K562 (cell line): ENCODE data around the gene TRIM65.

Source experiments
- CHD2 ChIP-seq: IDR thresholded peaks from 2 replicates; pipeline ENCODE4 v1.6.1; 2011; ENCODE audit warnings: low read depth, low read length
- CREB1 ChIP-seq, 2 experiments: sonication (generic) in 1 of 2; formaldehyde crosslinking in 1 of 2; IDR thresholded peaks; 2 replicates each; pipeline versions ENCODE4 v1.6.1 to v1.8.0; 2012 to 2022; ENCODE audit warnings: inconsistent platforms in 1 of 2, mild to moderate bottlenecking in 1 of 2, missing genetic modification reagents in 1 of 2, moderate library complexity in 1 of 2
- GABPA ChIP-seq: fragments of 200-800 bp; sonication (Bioruptor generic); conservative IDR thresholded peaks from 2 replicates; pipeline ENCODE4 v1.6.1; 2016; ENCODE audit warnings: low read depth, missing genetic modification characterization, missing compliant biosample characterization
- L3MBTL2 ChIP-seq: fragments of 450-650 bp; IDR thresholded peaks from 2 replicates; pipeline ENCODE4 v1.6.1; 2016; ENCODE audit warnings: mild to moderate bottlenecking, moderate library complexity
- MAZ ChIP-seq, 2 experiments: fragments of 450-650 bp in 1 of 2; sonication (generic) in 1 of 2; formaldehyde crosslinking; IDR thresholded peaks in 1 of 2; conservative IDR thresholded peaks in 1 of 2; 2 replicates each; pipeline versions ENCODE4 v1.4.0 to v1.5.0; 2020; ENCODE audit warnings: mild to moderate bottlenecking in 1 of 2, missing genetic modification reagents in 1 of 2
- NFIC ChIP-seq: fragments of 450-650 bp; IDR thresholded peaks from 2 replicates; pipeline ENCODE4 v1.6.1; 2017; ENCODE audit warnings: mild to moderate bottlenecking, inconsistent platforms
- POLR2AphosphoS5 ChIP-seq: IDR thresholded peaks from 2 replicates; pipeline ENCODE4 v1.6.1; 2011; ENCODE audit warnings: mild to moderate bottlenecking, low read depth, low read length, moderate library complexity; ENCODE audit not compliant: control insufficient read depth, insufficient read depth
- PURB ChIP-seq: sonication (generic); formaldehyde crosslinking; IDR thresholded peaks from 2 replicates; pipeline ENCODE4 v1.9.0; 2021; ENCODE audit warnings: low read depth, mild to moderate bottlenecking, missing genetic modification reagents
- RBM34 ChIP-seq: fragments of 200-400 bp; formaldehyde crosslinking; IDR thresholded peaks from 2 replicates; pipeline ENCODE4 v1.6.1; 2018; ENCODE audit warnings: low read length, borderline replicate concordance; ENCODE audit not compliant: insufficient read depth
- ZEB2 ChIP-seq: fragments of 450-650 bp; IDR thresholded peaks from 2 replicates; pipeline ENCODE4 v1.6.1; 2016
- ZNF24 ChIP-seq: fragments of 450-650 bp; IDR thresholded peaks from 2 replicates; pipeline ENCODE4 v1.6.1; 2016
- TF ChIP-seq, protein P1 (sequence below), 3 experiments: IDR thresholded peaks in 2 of 3; conservative IDR thresholded peaks in 1 of 3; 2 replicates each; pipeline ENCODE4 v1.5.1; 2011 to 2012; ENCODE audit warnings: low read length in 3 of 3, mild to moderate bottlenecking in 3 of 3, control low read depth in 2 of 3, improper control_type of control experiment in 1 of 3, inconsistent platforms in 1 of 3, low read depth in 1 of 3, mixed read lengths in 1 of 3, moderate library complexity in 1 of 3; ENCODE audit not compliant: insufficient read depth in 2 of 3
- TF ChIP-seq, protein P2 (sequence below): fragments of 450-650 bp; IDR thresholded peaks from 2 replicates; pipeline ENCODE4 v1.6.1; 2017; ENCODE audit warnings: antibody characterized with exemption, mild to moderate bottlenecking

DNA sequence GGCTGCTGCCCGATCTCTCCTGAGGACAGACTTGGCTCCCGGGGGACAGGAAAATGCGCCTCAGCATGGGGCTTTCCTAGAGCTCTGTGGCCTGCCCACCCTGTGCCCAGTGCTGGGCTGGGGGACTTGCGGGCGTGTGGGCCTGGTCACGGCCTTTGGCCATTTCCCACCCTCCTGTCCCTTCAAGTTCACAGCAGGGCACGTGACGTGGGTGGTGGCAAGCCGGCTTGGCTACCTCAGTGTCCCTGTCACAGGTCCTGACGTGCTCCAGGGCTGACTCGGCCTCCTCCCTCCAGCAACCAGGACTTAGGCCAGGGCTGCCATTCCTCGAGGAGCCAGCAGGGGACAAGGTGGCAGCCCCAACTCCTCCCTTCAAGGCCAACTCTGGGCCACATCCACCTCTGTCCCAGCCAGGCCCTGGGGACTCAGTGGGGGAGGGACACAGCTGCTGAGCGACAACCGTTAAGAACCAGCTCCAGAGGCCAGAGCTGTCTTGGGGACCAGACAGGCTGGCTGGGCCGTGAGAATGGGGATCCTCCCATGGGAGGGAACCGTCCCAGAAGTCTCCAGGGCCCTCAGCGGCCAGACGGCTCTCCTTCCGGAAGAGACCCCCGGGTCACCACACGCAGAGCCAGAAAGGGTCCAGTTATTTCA is 51.6 kb downstream of the TRIM65 start:
- TF ChIP-seq MAZ (CRISPR knock-in tag; conservative IDR thresholded peaks at IDR 0.05 in 1 of 2, IDR thresholded peaks at IDR 0.05 in 1 of 2) (peak; percentile 82 to 93), ZEB2 (no peak), ZNF24 (peak; percentile 64), CREB1 (IDR thresholded peaks at IDR 0.05) (no peak), CREB1 (CRISPR knock-in tag; IDR thresholded peaks at IDR 0.05) (peak; percentile 63), CHD2 (peak; percentile 60), RBM34 (no peak), NFIC (peak; percentile 43; the same call in 1 of the 2 replicates), L3MBTL2 (peak; percentile 72), GABPA (no peak), PURB (CRISPR knock-in tag) (no peak), POLR2AphosphoS5 (peak; percentile 44; the same call in 1 of the 2 replicates)
- TF ChIP-seq, protein P1, sequence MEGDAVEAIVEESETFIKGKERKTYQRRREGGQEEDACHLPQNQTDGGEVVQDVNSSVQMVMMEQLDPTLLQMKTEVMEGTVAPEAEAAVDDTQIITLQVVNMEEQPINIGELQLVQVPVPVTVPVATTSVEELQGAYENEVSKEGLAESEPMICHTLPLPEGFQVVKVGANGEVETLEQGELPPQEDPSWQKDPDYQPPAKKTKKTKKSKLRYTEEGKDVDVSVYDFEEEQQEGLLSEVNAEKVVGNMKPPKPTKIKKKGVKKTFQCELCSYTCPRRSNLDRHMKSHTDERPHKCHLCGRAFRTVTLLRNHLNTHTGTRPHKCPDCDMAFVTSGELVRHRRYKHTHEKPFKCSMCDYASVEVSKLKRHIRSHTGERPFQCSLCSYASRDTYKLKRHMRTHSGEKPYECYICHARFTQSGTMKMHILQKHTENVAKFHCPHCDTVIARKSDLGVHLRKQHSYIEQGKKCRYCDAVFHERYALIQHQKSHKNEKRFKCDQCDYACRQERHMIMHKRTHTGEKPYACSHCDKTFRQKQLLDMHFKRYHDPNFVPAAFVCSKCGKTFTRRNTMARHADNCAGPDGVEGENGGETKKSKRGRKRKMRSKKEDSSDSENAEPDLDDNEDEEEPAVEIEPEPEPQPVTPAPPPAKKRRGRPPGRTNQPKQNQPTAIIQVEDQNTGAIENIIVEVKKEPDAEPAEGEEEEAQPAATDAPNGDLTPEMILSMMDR (IDR thresholded peaks at IDR 0.05 in 2 of 3, conservative IDR thresholded peaks at IDR 0.05 in 1 of 3; ENCODE audit: insufficient read depth in 2 of 3, low read depth in 1 of 3, low read length in 3 of 3) = peak; percentile 85 to 92 (median 90)
- TF ChIP-seq, protein P2, sequence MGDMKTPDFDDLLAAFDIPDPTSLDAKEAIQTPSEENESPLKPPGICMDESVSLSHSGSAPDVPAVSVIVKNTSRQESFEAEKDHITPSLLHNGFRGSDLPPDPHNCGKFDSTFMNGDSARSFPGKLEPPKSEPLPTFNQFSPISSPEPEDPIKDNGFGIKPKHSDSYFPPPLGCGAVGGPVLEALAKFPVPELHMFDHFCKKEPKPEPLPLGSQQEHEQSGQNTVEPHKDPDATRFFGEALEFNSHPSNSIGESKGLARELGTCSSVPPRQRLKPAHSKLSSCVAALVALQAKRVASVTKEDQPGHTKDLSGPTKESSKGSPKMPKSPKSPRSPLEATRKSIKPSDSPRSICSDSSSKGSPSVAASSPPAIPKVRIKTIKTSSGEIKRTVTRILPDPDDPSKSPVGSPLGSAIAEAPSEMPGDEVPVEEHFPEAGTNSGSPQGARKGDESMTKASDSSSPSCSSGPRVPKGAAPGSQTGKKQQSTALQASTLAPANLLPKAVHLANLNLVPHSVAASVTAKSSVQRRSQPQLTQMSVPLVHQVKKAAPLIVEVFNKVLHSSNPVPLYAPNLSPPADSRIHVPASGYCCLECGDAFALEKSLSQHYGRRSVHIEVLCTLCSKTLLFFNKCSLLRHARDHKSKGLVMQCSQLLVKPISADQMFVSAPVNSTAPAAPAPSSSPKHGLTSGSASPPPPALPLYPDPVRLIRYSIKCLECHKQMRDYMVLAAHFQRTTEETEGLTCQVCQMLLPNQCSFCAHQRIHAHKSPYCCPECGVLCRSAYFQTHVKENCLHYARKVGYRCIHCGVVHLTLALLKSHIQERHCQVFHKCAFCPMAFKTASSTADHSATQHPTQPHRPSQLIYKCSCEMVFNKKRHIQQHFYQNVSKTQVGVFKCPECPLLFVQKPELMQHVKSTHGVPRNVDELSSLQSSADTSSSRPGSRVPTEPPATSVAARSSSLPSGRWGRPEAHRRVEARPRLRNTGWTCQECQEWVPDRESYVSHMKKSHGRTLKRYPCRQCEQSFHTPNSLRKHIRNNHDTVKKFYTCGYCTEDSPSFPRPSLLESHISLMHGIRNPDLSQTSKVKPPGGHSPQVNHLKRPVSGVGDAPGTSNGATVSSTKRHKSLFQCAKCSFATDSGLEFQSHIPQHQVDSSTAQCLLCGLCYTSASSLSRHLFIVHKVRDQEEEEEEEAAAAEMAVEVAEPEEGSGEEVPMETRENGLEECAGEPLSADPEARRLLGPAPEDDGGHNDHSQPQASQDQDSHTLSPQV = peak; percentile 95
